ENCODE measurements around the gene CREB5. TPM values are rescaled to one million over a fixed set of nuclear protein-coding genes. Genes with fewer than 3 reads are reported as not detected.
A peak's percentile ranks its signal among the peaks of the same experiment; 100 is the strongest.

CREB5 gene
- total RNA-seq, 1 donor from 2014 or later: 13.6 TPM

DNA sequence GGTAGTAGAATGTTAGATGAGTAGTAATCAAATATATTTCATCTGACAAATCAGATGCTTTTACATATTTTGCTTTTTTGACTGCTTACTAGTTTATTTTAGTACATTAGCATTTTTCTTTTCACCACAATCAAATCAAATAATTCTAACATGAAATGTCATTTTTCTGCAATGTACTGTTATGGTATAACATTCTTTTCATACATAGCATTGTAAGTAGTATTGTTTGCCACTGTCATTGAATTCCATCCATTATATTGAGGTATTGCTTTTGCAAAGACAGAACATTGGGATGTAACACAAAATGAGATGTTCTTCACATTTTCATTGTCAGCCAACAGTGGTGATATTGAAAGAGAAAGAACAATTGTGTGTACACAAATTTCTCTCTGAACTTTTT is 438.4 kb downstream of the CREB5 start:
- Mint-ChIP-seq H3K27ac (no peak overlapping the region), H3K4me3 (no peak overlapping the region), H3K36me3 (no peaks in the 10 kb centered on the region), H3K4me1 (peaks cover 17% of the 10 kb centered on the region), H3K9me3 (no peaks in the 10 kb centered on the region), H3K27me3 (ENCODE audit: low read depth) (peaks cover 33% of the 10 kb centered on the region)
- no peak for DNase-seq (ENCODE audit: low spot score in 2 of 2, unreplicated experiment in 2 of 2)
- TF ChIP-seq, protein P1, sequence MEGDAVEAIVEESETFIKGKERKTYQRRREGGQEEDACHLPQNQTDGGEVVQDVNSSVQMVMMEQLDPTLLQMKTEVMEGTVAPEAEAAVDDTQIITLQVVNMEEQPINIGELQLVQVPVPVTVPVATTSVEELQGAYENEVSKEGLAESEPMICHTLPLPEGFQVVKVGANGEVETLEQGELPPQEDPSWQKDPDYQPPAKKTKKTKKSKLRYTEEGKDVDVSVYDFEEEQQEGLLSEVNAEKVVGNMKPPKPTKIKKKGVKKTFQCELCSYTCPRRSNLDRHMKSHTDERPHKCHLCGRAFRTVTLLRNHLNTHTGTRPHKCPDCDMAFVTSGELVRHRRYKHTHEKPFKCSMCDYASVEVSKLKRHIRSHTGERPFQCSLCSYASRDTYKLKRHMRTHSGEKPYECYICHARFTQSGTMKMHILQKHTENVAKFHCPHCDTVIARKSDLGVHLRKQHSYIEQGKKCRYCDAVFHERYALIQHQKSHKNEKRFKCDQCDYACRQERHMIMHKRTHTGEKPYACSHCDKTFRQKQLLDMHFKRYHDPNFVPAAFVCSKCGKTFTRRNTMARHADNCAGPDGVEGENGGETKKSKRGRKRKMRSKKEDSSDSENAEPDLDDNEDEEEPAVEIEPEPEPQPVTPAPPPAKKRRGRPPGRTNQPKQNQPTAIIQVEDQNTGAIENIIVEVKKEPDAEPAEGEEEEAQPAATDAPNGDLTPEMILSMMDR (IDR thresholded peaks at IDR 0.05; ENCODE audit: unreplicated experiment): no peak

DNA sequence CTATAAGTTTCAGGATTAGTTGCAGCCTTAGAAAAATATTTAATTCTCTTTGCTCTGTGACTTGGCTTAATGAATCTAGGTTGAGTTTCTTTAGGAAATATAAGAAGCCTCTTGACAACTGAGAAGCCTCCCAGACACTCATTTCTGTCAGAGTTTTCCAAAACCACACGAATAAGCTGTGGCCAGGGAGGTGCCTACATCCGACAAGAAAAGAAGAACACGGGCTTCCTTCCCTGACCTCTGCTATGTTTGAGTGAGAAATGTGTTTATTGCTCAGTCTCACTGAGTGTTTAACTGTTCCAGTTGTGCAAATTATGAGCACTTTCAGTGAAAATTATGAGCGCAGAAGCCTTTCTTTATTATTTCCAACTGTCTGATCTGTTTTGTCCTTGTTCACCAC is 440.8 kb downstream of the CREB5 start:
- H3K4me3 Mint-ChIP-seq: peak overlapping the region; percentile 73
- H3K4me1 Mint-ChIP-seq: peaks cover 25% of the 10 kb centered on the region
- H3K27me3 Mint-ChIP-seq (ENCODE audit: low read depth): peaks cover 43% of the 10 kb centered on the region
- DNase-seq (ENCODE audit: low spot score in 2 of 2, unreplicated experiment in 2 of 2): no peak
- no peak overlapping the region for H3K27ac Mint-ChIP-seq
- H3K9me3 Mint-ChIP-seq: no peaks in the 10 kb centered on the region
- TF ChIP-seq, protein P1 (IDR thresholded peaks at IDR 0.05; ENCODE audit: unreplicated experiment): no peak
- H3K36me3 Mint-ChIP-seq: no peaks in the 10 kb centered on the region

DNA sequence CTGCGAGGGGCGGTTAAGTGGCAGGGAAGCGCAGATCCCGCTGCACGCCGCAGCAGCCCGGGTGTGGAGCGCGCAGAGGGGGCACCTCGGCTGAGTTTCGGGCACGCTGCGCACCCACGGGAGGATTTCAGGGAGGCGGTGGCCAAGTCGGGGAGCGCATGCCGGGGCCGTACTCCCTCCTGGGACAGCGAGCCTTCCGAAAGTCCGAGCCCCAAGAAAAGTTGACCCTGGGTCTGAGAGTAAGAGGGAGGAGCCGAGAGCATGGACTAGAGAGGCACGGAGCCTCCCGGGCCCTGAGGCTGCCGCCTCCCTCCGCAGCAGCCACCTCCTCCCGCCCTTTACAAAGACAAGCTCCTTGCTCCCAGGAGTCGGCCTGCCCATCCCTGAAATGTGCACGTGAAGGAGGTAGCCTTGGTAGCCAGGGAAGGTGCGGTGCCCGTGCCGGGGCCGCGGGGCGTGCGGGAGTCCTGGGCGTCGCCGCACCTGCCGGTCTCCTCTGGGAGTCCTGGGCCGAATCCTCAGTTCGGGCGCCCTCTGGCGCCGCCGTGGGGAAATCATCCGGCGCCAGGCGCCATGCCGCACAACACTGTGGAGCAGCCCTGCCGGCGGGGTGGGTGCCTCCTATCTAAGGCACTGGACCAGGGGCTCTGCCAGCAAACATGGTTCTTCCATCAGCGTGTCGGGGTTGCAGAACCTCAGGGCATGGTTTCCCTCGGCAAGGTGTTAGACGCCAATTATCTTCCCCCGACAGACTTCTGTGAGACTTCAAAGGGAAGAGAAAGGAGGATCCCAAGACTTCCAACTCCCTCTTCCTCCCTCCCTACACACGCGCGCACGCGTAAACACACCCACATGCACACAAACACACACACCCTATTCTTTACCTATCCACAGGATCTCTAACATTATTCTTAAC is 441.8 kb downstream of the CREB5 start:
- H3K27me3 Mint-ChIP-seq (ENCODE audit: low read depth): peaks cover 43% of the 10 kb centered on the region
- H3K4me1 Mint-ChIP-seq: peaks cover 25% of the 10 kb centered on the region
- peak overlapping the region; percentile 73 for H3K4me3 Mint-ChIP-seq
- H3K9me3 Mint-ChIP-seq: no peaks in the 10 kb centered on the region
- no peaks in the 10 kb centered on the region for H3K36me3 Mint-ChIP-seq
- TF ChIP-seq, protein P1 (IDR thresholded peaks at IDR 0.05; ENCODE audit: unreplicated experiment): peak; percentile 78
- no peak overlapping the region for H3K27ac Mint-ChIP-seq
- peak; percentile 68 to 91 for DNase-seq (ENCODE audit: low spot score in 2 of 2, unreplicated experiment in 2 of 2)

DNA sequence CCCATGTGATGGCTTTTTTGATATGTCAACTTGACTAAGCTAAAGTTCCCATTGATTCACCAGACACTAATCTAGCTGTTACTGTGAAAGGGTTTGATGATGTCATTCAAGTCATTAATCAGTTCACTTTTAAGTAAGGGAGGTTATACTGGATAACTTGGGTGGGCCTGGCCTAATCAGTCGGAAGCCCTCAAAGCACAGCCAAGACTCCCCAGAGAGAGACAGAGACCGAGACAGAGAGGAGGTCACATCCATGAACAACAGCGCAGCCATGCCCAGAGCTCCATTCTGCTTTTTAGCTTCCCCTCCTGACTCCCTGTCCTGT is 442.4 kb downstream of the CREB5 start:
- no peaks in the 10 kb centered on the region for H3K36me3 Mint-ChIP-seq
- H3K4me1 Mint-ChIP-seq: peaks cover 25% of the 10 kb centered on the region
- H3K27ac Mint-ChIP-seq: no peak overlapping the region
- peaks cover 46% of the 10 kb centered on the region for H3K27me3 Mint-ChIP-seq (ENCODE audit: low read depth)
- TF ChIP-seq, protein P1 (IDR thresholded peaks at IDR 0.05; ENCODE audit: unreplicated experiment): no peak
- H3K4me3 Mint-ChIP-seq: peak overlapping the region; percentile 73
- no peaks in the 10 kb centered on the region for H3K9me3 Mint-ChIP-seq
- DNase-seq (ENCODE audit: low spot score in 2 of 2, unreplicated experiment in 2 of 2): no peak

DNA sequence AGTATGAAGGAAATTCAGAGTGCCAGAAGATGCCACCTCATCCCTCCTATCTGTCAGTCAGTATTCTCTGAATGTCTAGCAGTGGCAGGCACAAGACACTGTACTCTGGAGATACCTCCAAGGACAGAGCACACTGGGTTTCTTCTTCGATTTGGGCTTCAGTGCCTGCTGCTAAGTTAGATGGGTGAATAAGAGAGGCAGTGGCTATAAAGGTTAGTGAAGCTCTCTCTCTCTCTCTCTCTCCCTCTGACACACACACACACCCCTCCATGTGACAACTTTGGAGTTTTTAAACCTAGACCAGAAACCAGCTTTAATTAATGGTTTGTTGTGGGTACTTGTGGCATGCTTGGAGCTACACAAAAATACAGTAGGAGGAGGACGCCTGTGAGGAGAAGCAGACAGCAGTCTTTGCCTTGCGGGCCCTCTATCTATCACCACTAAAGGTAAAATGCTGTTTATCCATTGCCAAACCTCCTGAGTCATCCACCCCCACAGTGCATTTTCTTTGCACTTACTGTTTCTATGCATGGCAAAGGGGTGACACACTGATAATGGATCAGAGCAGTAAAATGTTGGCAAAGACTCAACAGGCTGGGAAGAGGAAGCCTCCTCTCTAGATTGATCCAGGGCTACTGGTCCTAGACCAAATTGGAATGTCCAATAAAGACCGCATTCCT is 443.4 kb downstream of the CREB5 start:
- H3K36me3 Mint-ChIP-seq: no peaks in the 10 kb centered on the region
- H3K9me3 Mint-ChIP-seq: no peaks in the 10 kb centered on the region
- H3K27me3 Mint-ChIP-seq (ENCODE audit: low read depth): peaks cover 43% of the 10 kb centered on the region
- TF ChIP-seq, protein P1 (IDR thresholded peaks at IDR 0.05; ENCODE audit: unreplicated experiment): no peak
- no peak for DNase-seq (ENCODE audit: low spot score in 2 of 2, unreplicated experiment in 2 of 2)
- peaks cover 25% of the 10 kb centered on the region for H3K4me1 Mint-ChIP-seq
- H3K27ac Mint-ChIP-seq: no peak overlapping the region
- no peak overlapping the region for H3K4me3 Mint-ChIP-seq

All from mesothelial cell of epicardium (in vitro differentiated cells).